NCI-H226 (cell line): ENCODE data around the gene ALKAL2.
A peak's percentile ranks its signal among the peaks of the same experiment; 100 is the strongest.

Source experiments
- DNase-seq: peaks from one replicate; pipeline ENCODE4 v3.0.0-alpha.2; 2015

The ALKAL2 gene

DNA sequence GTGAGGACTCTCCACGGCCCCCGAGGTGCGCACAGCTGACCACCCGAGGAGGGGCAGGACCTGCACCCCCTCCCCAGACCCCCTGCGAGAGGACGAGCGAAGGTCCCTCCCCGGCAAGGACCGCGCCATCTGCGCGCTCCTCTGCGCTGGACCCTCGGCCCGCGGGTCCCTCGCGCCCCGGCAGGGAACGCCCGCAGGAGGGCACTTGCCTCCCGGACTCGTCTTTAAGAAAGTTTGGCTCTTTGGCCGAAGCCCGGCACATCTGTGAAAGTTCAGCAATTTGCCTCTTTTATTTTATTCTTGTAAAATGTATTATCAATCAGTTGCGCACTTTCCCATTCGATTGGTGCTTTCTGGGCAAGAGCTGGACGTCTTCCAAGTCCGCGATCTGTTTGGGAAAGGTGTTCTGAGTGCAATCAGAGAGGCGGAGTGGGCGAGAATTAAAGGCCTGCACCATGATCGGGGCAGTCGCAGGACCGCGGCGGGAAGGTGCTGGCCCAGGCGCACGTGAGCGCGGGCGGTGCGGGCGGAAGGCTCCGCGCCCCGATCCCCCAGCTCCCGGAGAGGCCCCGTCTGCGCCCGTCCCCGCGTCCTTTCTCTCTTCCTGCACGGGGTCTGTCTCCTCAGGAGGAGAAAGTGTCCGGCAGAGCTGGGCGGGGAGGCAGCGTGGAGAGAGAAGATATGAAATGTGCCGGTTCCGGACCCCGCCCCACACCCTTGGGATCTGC is 1.6 kb upstream of the ALKAL2 start:
- DNase-seq: no peak

GRCh38 chr2:288758-289361 is 969 bp upstream of the ALKAL2 start:
- DNase-seq: no peak

DNA sequence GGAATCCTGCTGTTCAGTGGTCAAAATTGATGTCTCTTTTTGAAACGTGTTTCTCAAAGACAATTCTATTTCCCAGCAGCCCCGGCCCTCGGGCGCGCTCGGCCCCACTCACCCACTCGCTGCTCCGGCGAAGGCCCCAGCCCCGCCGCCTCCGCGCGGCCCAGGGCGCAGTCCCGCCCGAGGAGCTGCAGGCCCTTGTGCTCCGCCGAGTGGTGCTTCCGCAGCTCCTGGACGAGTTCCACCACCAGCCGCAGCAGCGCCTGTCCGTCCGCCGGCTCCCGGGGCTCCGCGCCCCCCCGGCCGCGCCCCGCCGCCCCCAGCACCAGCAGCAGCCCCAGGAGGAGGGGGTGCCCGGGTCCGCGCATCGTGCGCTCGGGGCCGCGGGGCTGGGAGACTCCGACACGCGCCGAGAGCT is 413 bp downstream of the ALKAL2 start:
- DNase-seq: no peak

DNA sequence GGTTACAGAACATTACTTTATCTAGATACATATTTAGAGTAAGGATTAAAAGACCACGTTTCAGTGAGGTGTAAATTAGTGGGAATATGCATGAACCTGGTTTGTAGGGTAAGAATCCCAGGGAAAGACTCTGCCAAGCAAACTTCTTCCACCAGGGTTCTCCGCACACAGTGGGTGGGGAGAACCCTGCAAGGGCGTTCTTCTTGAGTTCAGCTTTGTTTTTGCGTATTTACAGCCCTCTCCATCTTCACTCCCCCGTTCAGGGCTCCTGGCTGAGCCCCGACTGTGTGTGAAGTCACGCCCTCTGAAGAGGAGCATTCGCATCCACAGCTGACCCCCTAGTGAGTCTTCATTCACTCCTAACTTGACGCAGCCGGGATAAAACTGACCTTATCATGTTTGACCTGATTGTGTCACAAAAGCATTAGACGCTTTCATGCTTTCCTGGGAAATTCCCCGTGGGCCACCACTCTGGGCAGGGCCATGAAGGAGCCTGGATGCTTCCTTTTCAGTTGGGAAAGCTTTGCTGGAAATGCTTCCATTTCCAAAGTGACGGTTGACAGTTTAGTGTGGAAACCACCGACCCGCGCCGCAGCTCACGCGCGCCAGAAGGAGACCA is 1.0 kb downstream of the ALKAL2 start:
- no peak for DNase-seq

- no peak for DNase-seq
Measured at GRCh38 chr2:286035-286434, 1.9 kb downstream of the ALKAL2 start.

GRCh38 chr2:285531-285930 is 2.4 kb downstream of the ALKAL2 start:
- DNase-seq: peak; percentile 75

DNA sequence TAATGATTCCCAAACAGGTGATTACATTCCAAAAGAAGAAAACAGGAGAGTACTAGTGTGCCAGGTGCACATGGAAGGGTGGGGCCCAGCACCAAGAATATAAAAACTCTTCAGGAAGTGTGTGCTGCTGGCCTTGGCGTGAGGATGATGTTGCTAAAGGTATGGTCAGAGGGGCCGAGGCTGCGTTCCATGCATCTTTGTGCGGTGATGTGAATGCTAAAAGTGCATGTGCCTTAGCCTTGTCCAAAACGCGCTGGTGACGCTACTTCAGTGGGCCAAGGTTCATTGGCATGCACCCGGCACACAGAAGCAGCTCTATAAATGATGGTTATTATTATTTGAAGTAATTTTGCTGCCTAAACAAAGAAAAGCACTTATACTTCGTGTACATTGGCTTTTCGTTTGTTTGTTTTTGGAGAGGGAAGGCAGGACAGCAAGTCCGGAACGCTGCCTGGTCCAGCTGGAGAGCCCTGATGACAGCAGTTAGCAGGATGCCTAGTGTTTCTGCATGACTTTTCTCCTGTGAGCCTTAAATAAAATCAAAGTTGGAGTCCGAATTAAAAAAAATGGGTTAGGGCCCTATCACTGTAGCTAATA is 2.9 kb downstream of the ALKAL2 start:
- DNase-seq: no peak

DNA sequence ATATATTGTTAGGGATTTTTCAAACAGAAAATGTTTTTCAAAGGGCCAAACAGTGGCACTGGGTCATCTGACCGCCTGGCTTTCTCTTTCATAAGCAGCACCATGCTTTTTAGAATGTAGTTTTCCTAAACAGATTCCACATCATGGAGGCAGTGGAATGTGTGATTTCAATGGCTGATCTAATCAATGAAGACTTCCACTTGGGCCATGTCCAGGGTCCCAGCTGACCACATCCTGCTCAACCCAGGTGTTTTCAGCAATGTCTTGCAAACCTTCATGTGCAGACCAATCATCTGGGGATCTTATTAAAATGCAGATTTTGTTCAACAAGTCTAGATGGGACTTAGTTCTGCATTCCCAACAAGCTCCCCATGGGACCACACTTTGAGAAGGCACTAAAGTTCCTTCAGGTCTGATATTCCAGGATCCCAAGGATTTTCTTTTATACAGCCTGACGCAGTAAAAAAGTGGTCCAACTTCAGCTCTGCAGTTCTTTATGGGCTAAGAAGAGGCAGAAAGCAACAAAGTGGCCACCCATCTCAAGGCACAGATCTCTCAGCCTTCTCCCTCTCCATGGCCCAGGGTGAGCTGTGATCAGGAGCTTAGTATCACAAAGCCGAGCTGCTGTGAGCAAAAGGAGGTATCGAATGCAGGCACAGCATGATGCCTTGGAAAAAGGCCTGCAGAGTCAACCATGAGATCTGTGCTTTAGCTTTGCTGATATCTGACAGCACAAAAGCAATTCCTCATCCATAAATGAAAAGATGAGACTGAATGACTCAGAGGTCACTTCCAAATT is 3.7 kb downstream of the ALKAL2 start:
- DNase-seq: no peak

GRCh38 chr2:282371-283263 is 5.3 kb downstream of the ALKAL2 start:
- no peak for DNase-seq

DNA sequence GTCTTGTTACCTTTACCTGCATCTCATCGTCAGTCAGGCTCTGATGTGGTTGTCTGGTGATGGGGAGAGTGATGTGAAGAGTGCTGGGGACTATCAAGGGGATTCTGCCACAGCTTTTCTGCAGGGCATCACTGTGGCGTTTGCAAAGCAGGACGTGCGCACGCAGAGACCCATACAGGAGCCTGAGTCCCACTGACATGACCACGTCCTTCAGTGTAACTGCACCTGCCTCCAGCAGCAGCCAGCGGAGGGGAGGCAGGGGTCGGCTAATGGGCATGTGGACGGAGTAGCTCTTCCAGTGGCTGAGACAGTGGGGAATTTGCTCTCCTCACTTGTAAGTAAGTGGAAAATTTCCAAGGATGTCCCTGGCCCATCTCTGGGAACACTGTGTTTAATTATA is 6.5 kb downstream of the ALKAL2 start:
- no peak for DNase-seq

GRCh38 chr2:280650-281110 is 7.2 kb downstream of the ALKAL2 start:
- no peak for DNase-seq

GRCh38 chr2:279956-280649 is 7.8 kb downstream of the ALKAL2 start:
- no peak for DNase-seq

DNA sequence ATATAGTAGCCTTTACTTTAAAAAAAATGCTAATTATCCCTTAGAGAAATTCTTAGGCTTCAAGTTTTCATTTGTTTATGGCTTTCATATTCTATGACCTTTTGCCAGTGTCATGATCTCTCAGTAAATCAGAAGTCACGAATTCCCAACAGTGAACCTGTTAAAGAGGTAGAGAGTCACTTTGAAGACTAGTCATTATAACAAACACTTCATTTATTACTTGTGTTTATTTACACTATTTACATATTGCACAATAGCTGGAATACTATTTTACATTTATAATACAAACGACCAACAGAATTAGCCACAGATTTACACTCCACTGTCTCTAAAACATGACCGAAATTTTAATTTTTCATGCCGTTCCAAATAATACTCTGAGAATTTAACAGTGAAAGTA is 8.5 kb downstream of the ALKAL2 start:
- no peak for DNase-seq

GRCh38 chr2:278927-279320 is 9.0 kb downstream of the ALKAL2 start:
- no peak for DNase-seq

DNA sequence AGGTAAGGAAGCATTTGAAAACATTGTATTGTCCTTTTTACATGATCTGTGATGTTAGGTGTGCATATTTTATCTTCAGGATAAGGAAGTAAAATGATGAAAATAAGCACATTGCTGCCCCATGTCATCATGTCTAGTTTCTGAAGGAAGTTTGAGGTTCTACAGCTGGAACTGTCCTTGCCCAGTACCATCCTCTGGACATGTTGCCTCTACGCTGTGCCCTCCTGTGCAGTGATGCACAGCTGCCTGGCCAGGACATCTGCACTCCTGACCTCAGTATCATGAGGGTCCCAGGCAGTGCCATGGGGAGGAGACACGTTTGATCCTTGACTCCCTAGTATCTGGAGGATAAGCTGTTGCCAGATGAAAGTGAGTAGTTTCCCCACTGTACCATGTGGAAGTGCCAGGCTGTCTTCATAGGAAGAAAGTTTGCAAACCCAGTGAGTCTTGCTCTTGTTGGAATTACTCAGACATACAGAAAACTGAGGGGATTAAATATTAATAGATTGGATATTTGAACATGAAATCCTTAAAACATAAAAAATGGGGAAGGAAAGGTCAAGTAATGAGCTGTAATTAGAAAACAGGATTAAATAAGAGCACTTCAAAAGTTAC is 9.5 kb downstream of the ALKAL2 start:
- DNase-seq: no peak

DNA sequence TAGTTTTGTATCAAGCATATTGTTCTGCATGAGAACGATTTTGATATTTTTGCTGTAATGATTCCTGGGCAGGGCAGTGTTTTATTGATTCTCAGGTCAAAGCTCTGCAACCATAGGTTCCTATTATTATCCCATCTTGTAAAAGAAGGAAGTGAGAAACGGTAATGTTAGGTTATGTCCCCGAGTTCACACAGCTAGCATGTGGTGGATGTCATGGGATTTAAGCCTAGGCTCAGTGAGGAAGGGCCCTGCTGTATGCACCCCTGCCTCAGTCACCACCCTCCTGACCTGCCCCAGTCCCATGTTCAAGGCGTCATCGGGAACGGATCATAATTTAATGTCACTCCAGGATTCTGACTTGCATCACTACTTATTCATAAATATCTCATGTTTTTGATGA is 12.4 kb downstream of the ALKAL2 start:
- no peak for DNase-seq

- DNase-seq: no peak
Measured at GRCh38 chr2:274503-274902, 13.4 kb downstream of the ALKAL2 start.

GRCh38 chr2:273333-273732 is 14.6 kb downstream of the ALKAL2 start:
- no peak for DNase-seq

GRCh38 chr2:271917-272316 is 16.0 kb downstream of the ALKAL2 start:
- no peak for DNase-seq

- DNase-seq: no peak
Measured at GRCh38 chr2:270861-271260, 17.0 kb downstream of the ALKAL2 start.
